Neuron (in vitro differentiated cells): ENCODE results near the gene EEFSEC.

ENCODE experiments used
- H2AFZ ChIP-seq: one replicate; pipeline ENCODE4 v1.6.1; 2013; ENCODE audit warnings: low read depth, mild to moderate bottlenecking, inconsistent platforms, low read length, moderate library complexity
- H3K27me3 ChIP-seq: one replicate; pipeline ENCODE4 v1.6.1; 2013; ENCODE audit warnings: low read length; ENCODE audit not compliant: insufficient read depth
- H3K36me3 ChIP-seq: one replicate; pipeline ENCODE4 v1.6.1; 2013; ENCODE audit warnings: low read length; ENCODE audit not compliant: insufficient read depth
- H3K4me1 ChIP-seq: one replicate; pipeline ENCODE4 v1.6.1; 2013; ENCODE audit warnings: low read length; ENCODE audit not compliant: insufficient read depth
- H3K4me3 ChIP-seq: 2 replicates; pipeline ENCODE4 v1.5.1; 2013; ENCODE audit warnings: mild to moderate bottlenecking, low read length, moderate library complexity
- H3K9me3 ChIP-seq: one replicate; pipeline ENCODE4 v1.6.1; 2013; ENCODE audit warnings: low read length

The EEFSEC gene

DNA sequence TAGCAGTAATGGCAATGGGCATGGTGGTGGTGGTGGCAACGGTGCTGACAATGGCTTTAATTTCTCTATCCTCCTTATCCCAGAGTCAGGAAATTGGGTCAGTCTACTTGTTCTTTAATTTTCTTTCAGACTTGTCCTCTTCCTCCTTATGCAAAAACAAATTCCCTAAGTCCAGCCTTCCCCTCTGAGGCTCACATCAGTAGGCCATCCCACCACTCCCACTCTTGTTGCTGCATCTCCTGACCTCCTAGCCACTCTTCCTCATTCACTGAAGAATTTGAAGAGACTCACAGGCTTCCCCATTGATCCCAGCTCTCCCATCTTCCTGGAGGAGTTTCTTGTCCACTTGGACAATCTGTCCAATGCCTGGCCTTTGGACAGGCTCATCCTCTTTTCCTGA, 293.5 kb downstream of the EEFSEC start:
- Histone ChIP-seq H3K27me3 (peaks cover 37% of the 10 kb centered on the region), H3K4me1 (no peaks in the 10 kb centered on the region), H3K4me3 (no peak overlapping the region), H3K9me3 (peaks cover 14% of the 10 kb centered on the region), H2AFZ (no peak overlapping the region), H3K36me3 (no peaks in the 10 kb centered on the region)

DNA sequence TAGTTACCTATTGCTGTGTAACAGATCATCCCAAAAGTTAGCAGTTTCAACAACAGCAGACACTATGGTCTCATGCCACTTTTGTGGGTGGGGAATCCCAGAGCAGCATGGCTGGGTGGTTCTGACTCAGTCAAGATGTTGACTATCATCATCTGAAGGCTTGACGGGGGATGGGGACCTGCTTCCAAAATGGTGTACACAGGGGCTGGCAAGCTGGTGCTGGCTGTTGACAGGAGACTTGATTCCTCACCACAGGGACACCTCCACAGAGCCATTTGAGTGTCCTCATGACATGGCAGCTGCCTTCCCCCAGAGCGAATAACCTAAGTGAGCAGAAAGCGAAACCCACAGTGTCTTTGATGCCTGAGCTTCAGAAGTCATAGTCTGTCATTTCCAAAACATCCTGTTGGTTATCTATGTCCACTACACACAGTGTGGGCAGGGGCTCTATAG, 294.3 kb downstream of the EEFSEC start:
- Histone ChIP-seq H3K36me3 (no peaks in the 10 kb centered on the region), H2AFZ (no peak overlapping the region), H3K9me3 (peaks cover 14% of the 10 kb centered on the region), H3K4me3 (no peak overlapping the region), H3K27me3 (peaks cover 38% of the 10 kb centered on the region), H3K4me1 (no peaks in the 10 kb centered on the region)

DNA sequence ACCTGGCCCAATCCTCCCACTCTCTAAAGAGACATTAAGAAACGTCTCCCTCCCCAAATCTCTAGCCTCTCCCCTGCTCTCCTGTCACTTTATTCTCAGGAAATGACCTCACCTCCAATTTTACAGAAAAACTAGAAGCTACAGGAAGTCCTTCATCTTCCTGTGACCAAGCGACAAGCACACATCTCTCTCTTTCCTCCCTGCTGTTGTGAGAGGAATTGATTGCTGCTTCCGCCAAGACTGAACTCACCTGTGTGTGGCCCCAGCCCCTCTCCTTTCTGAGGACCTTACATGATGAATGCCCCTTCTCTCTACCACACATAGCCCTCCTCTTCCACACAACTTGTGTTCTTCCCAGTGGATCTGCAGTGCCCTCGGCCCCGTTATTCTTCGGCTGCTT, 295.2 kb downstream of the EEFSEC start:
- peaks cover 40% of the 10 kb centered on the region for H3K27me3 ChIP-seq
- H3K4me1 ChIP-seq = no peaks in the 10 kb centered on the region
- H3K4me3 ChIP-seq = no peak overlapping the region
- no peak overlapping the region for H2AFZ ChIP-seq
- no peaks in the 10 kb centered on the region for H3K36me3 ChIP-seq
- peaks cover 14% of the 10 kb centered on the region for H3K9me3 ChIP-seq

DNA sequence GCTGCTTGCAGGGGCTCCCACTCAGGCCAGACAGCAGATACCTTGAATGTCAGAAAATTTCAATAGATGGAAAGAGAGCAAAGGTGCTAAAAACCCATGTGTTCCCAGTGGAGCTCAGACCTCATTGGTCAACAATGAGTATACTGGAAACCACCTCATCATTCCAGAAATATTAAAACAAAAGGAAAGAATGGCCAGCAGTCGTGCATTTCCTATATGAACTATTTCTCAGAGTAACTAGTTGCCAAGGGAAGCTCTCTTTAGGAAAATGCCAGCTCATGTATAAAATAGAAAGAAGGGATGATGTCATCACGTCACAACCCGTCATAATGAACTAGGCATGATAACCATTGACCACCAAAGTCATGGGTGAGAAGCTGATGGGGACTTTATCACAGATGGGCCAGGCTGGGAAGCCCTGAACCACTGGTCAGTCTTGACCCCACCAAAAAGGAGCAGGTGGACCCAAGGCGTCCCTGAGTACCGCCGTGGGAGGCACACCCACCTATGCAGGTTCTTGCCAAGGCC, 295.9 kb downstream of the EEFSEC start:
- Histone ChIP-seq H3K4me3 (no peak overlapping the region), H3K9me3 (peaks cover 14% of the 10 kb centered on the region), H3K36me3 (no peaks in the 10 kb centered on the region), H3K27me3 (peaks cover 45% of the 10 kb centered on the region), H3K4me1 (no peaks in the 10 kb centered on the region), H2AFZ (no peak overlapping the region)

DNA sequence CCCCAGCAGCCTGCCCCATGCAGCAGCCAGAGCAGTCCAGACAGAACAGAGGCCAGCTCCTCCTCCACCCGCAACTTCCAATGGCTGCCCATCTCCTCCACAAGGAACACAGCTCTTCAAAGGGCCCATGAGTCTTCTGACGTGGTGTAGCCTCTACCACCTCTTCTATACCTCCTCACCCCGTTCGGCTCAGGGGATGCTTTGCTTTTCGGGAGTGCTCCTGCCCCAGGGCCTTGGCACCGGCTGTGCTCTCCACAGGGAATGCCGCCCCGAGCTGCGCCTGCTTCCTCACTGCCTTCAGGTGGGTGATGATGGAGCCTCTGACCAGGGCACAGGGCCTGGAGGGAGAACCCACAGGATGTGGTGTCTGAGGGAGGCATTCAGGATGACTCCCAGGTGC, 298.8 kb downstream of the EEFSEC start:
- Histone ChIP-seq H3K4me3 (no peak overlapping the region), H3K9me3 (peaks cover 10% of the 10 kb centered on the region), H2AFZ (no peak overlapping the region), H3K36me3 (no peaks in the 10 kb centered on the region), H3K27me3 (peaks cover 67% of the 10 kb centered on the region), H3K4me1 (no peaks in the 10 kb centered on the region)

DNA sequence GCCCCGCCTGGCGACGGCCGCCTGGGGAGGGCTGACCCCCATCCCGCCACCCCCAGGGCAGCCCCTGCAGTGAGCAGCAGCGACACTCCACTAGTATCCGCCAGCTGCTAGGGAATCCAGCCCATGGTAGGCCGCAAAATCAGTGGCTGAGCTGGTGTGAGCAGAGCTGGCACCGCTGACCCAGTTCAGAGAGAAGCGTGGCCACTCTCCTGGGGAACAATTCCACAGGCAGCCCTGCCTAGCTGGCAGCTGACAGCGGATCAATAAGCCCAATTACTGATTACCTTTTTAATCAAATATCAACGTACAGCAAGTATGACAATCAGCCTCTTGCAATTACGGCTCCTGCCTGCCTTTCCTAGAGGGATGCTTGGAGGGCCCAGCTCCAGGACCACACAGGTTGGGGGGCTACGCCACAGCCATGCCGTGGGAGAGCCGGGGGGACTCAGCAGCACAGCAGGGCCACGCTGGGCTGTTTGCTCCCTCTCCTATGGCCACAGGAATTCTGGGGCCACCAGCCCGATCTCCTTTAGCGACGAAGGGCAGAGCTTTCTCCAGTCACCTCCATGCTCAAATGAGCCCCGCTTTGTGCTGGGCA, 299.5 kb downstream of the EEFSEC start:
- no peaks in the 10 kb centered on the region for H3K36me3 ChIP-seq
- H3K9me3 ChIP-seq = peaks cover 7% of the 10 kb centered on the region
- H3K4me1 ChIP-seq = no peaks in the 10 kb centered on the region
- no peak overlapping the region for H3K4me3 ChIP-seq
- H3K27me3 ChIP-seq = peaks cover 66% of the 10 kb centered on the region
- no peak overlapping the region for H2AFZ ChIP-seq

DNA sequence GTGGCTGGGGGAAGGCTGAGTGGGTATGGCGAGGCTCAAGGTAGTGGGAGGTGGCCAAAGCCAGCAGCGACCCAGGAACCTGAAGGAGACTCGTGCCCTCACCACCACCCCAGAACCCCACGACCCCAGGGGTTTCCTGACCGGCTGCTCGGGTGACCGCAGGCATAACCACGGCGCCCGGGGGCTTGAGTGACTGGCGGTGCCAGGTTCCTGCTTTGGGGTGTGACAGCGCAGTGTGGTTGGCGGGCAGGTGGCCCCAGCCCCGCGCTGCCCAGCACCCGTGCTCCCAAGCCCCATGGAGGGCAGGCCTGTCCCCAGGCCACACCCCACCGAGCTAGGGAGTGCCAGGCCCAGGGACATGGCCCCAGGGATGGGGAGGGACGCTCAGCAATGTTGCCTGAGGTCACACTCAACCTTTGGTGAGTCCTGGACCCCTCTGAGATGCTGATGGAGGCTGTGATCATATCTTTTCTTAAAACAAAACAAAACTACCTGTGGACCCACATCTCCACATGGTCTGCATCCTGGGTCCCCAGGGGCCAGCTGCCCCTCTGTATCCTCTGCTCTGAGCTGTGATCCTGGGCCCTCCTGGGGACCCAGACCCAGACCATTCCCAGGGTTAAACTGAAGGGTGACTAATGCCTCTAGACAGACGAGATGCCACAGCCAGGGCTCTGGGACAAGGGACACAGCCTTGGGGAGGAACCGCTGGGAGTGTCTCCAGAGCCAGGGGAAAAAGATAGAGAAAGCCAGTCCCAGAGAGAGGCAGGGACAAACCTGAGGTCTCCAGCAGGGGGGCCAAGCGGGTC, 300.4 kb downstream of the EEFSEC start:
- Histone ChIP-seq H3K4me1 (peaks cover 3% of the 10 kb centered on the region), H2AFZ (no peak overlapping the region), H3K27me3 (peaks cover 71% of the 10 kb centered on the region), H3K9me3 (peaks cover 7% of the 10 kb centered on the region), H3K4me3 (no peak overlapping the region), H3K36me3 (no peaks in the 10 kb centered on the region)

DNA sequence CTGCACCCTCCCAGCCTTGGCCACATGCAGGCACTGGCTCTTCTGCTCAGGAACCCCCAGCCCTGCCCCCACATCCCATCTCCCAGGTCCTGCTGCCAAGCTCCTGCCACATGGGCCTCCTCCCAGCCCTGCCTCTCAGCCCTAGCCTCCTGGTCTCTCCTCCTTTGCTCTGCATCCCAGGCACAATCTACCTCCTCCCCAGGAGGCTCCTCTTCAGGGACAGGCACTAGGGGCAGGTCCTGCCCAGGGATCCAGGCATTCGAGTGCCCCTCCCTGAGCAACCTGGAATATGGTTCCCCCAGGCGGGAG, 301.0 kb downstream of the EEFSEC start:
- Histone ChIP-seq H3K27me3 (peaks cover 74% of the 10 kb centered on the region), H3K36me3 (no peaks in the 10 kb centered on the region), H2AFZ (no peak overlapping the region), H3K4me3 (no peak overlapping the region), H3K9me3 (peaks cover 7% of the 10 kb centered on the region), H3K4me1 (peaks cover 3% of the 10 kb centered on the region)

DNA sequence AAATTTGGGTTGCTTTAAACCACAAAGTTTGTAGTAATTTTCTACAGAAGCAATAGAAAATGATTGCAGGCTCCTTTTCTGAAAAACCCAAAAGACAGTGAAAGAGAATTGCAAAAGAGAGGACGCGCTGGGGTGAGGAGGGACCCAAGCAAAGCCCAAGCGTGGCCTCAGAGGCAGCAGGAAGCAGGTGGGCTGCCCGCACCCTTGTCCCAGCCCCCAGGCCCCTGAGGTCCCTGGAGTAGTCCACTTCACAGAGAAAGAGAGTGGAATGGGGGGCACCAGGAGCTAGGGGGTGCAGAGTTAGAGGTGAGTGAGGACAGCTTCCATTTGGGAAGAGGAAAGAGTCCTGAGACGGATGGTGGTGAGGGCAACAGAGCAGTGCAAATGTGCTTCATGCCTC, 301.8 kb downstream of the EEFSEC start:
- peaks cover 71% of the 10 kb centered on the region for H3K27me3 ChIP-seq
- peaks cover 4% of the 10 kb centered on the region for H3K9me3 ChIP-seq
- H3K4me3 ChIP-seq = no peak overlapping the region
- H2AFZ ChIP-seq = no peak overlapping the region
- no peaks in the 10 kb centered on the region for H3K36me3 ChIP-seq
- H3K4me1 ChIP-seq = peaks cover 3% of the 10 kb centered on the region

DNA sequence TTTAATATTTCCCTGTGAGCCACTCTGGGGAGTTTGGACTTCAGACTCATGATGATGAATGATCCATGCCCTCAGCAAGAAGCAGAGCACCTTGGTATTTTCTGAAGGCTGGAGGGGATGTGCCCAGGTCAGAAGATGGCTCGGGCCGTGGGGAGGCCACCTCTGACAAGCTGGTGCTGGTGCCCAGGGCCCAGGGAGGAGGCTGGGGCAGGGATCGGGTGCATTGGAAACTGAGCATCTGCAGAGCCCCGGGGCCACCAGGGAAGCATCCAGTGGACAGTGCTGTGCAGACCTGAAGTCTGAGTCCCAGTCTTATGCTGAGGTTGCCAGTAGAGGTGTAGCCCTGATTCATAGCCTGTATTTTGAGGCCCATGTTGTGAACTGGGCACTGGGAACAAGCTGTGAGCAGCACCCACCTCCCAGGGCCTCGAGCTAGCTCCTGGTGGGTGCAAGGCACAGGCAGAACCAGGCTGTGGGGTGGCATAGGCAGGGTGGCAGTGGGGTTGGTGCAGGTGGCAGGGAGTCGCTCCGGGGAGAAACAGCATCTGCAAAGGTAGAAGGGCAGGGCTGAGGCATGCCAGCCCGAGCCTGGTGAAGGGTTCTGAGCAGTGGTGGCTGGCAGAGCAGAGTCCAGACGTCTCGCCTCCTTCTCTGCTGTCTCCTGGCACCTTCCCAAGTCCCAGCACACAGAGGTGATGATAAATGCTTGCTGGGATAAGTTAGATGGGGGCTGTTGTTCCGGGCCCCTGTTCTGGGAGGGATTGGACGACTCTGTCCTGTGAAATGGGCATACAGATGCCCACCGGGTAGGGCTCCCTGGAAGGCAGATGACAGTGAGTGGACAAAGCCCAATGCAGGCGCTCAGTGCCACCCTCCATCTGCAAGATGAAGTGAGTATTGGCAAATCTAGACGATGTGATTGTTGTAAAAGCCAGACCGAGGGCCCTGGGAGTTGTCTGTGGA, 302.8 kb downstream of the EEFSEC start:
- Histone ChIP-seq H3K9me3 (peaks cover 4% of the 10 kb centered on the region), H3K4me3 (no peak overlapping the region), H2AFZ (no peak overlapping the region), H3K36me3 (no peaks in the 10 kb centered on the region), H3K4me1 (peaks cover 3% of the 10 kb centered on the region), H3K27me3 (peaks cover 64% of the 10 kb centered on the region)

DNA sequence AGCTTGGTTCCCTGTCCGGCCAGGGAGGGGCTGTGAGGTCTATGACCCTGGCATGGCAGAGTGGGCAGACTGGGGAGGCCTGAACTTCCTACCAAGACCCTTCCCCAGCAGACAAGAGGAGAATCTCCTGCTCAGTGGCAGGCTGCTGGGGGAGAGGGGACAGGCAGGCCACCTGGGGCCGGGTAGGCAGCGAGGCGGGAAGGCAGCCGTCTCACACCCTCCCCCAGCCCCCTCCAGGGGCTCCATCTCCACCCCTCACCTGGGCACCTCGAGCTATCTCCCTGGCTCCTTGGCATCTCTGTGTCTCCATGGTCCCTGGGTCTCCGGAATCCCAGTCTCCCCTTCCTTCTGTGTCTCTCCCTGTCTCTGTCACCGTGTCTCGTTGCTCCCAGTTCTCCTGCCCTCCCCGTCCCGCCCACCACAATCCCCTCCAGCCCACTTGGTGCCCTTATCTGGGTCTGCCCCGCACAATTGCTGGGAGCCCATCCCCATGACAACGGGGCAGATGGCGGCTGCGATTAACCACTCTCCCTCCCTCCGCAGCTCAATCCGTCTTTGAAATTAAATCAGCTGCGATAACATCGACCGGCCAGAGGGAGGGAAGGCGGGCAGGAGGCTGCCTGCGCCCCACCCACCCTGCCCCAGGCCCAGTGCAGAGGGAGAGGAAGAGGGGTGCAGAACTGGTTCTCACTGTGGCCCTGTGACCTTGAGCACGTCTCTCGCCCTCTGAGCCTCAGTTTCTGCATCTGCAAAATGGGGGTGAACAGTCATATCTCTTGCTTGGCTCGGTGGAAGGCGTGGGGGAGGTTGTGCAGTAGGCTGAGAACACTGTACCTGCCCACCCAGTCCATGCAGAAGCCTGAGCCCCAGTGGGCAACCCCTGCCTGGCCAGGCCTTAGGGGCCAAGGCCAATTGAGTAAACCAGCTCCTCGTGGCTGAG, 303.8 kb downstream of the EEFSEC start:
- no peaks in the 10 kb centered on the region for H3K36me3 ChIP-seq
- H3K9me3 ChIP-seq = peaks cover 2% of the 10 kb centered on the region
- no peak overlapping the region for H3K4me3 ChIP-seq
- peaks cover 65% of the 10 kb centered on the region for H3K27me3 ChIP-seq
- H2AFZ ChIP-seq = no peak overlapping the region
- peaks cover 3% of the 10 kb centered on the region for H3K4me1 ChIP-seq

DNA sequence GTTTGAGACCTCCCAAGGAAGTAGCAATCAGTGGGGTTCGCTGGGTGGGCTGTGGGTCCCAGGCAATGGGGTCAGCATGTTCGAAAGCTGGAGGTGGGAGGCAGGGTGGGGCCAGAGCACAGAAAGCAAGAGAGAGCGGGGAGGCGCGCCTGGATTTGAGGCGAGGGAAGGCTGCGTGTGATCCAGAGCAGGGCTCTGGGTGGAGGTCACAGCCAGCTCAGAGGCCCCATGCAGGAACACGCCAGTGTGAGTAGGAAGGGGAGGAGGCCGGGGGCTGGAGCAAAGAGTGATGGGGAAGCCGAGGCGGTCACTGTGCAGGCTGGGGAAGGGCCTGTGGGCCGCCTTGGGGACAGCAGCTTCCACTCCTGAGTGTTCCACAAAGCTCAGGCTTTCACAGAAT, 304.7 kb downstream of the EEFSEC start:
- peaks cover 3% of the 10 kb centered on the region for H3K4me1 ChIP-seq
- H3K4me3 ChIP-seq = no peak overlapping the region
- peaks cover 2% of the 10 kb centered on the region for H3K9me3 ChIP-seq
- no peaks in the 10 kb centered on the region for H3K36me3 ChIP-seq
- no peak overlapping the region for H2AFZ ChIP-seq
- peaks cover 58% of the 10 kb centered on the region for H3K27me3 ChIP-seq
